Lower leg skin (tissue), 3 donors: ENCODE data around the gene PTPRB.

Source experiments
- CTCF ChIP-seq, 3 donors: fragments of 450-650 bp; IDR thresholded peaks; one replicate each; pipeline ENCODE4 v1.5.1; 2016; ENCODE audit warnings: antibody characterized with exemption in 3 of 3, mild to moderate bottlenecking in 3 of 3, moderate library complexity in 2 of 3
- POLR2A ChIP-seq, 2 donors: fragments of 450-650 bp; IDR thresholded peaks; one replicate each; pipeline ENCODE4 v1.6.1; 2016 to 2017; ENCODE audit warnings: antibody characterized with exemption in 2 of 2, mild to moderate bottlenecking in 1 of 2, moderate library complexity in 1 of 2

- TF ChIP-seq CTCF (IDR thresholded peaks at IDR 0.05) (no peak), POLR2A (IDR thresholded peaks at IDR 0.05) (no peak)
Observed at GRCh38 chr12:70648831-70649230, 11.6 kb upstream of the PTPRB start.
